Activated T-helper 17 cell treated with anti-CD3 and anti-CD28 coated beads, Interleukin-2, amount 50 U/mL, for 72 hours (primary cell): ENCODE data around the gene CDKN2D. TPM values are rescaled to one million over a fixed set of nuclear protein-coding genes. Genes with fewer than 3 reads are reported as not detected.
A peak's percentile ranks its signal among the peaks of the same experiment; 100 is the strongest.
"Not testable (repeated sequence)": the region's sequence is repeated elsewhere in the genome, so short reads cannot be mapped to it uniquely, and the experiment has no call there.

Experiments used
- ATAC-seq: fragments of 150-1000 bp; cut with Tn5 transposase; replicated peaks from 2 replicates; pipeline ENCODE4 v1.10.0; 2021; ENCODE audit warnings: mild to moderate bottlenecking, moderate library complexity
- H3K27ac Mint-ChIP-seq: one replicate; pipeline ENCODE4 v1.8.0; 2022; ENCODE audit warnings: mixed read lengths
- H3K27me3 Mint-ChIP-seq: one replicate; pipeline ENCODE4 v1.8.0; 2022; ENCODE audit warnings: mixed read lengths
- H3K36me3 Mint-ChIP-seq: one replicate; pipeline ENCODE4 v1.8.0; 2022; ENCODE audit warnings: low read depth, mild to moderate bottlenecking, mixed read lengths
- H3K4me1 Mint-ChIP-seq: one replicate; pipeline ENCODE4 v1.8.0; 2022; ENCODE audit warnings: mixed read lengths
- H3K4me3 Mint-ChIP-seq: one replicate; pipeline ENCODE4 v1.8.0; 2022; ENCODE audit warnings: mild to moderate bottlenecking, mixed read lengths
- H3K9me3 Mint-ChIP-seq: one replicate; pipeline ENCODE4 v1.8.0; 2022; ENCODE audit warnings: mixed read lengths
- total RNA-seq, 2 donors: library from RNA; stranded (reverse); gene quantifications; one replicate each; pipeline ENCODE4 v1.2.3, GENCODE V29; 2022

Gene CDKN2D
- total RNA-seq, 2 donors from 2014 or later = 21.2 to 46.6 TPM

DNA sequence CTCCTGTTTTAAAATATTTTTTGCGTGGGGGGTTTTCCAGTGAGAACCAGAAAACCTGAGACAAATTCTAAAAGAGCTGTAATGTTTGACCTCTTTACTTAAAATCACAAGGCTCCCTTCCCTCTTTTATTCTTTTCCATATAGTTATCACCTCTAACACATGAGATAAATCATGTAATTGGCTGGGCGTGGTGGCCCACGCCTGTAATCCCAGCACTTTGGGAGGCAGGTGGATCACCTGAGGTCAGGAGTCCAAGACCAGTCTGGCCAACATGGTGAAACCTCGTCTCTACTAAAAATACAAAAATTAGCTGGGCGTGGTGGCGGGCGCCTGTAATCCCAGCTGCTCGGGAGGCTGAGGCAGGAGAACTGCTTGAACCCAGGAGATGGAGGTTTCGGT lies 17.8 kb downstream of the CDKN2D start:
- not testable (repeated sequence) for H3K4me1 Mint-ChIP-seq, H3K9me3 Mint-ChIP-seq, ATAC-seq, H3K4me3 Mint-ChIP-seq, H3K27me3 Mint-ChIP-seq, H3K27ac Mint-ChIP-seq
- H3K36me3 Mint-ChIP-seq = peaks cover 86% of the 10 kb centered on the region

DNA sequence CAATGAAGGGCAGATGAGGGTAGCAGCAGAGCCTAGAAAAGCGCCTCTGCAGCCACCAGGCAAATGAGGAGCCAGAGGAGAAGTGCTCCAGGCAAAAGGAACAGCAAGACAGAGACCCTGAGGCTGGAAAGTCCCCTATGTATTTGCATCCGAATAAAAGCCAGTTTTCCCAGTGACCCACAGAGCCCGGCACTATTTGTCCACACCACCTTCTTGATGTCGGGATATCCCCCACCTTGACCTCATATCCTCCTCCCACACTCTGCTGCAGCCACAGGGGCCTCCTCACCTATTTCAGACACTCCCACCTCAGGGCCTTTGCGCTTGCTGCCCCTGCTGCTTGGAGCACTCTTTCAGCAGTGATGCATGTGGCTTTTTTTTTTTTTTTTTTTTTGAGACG lies 18.4 kb downstream of the CDKN2D start:
- Mint-ChIP-seq H3K4me1 (peaks cover 7% of the 10 kb centered on the region), H3K36me3 (peaks cover 80% of the 10 kb centered on the region), H3K9me3 (no peaks in the 10 kb centered on the region), H3K27me3 (no peaks in the 10 kb centered on the region), H3K4me3 (no peak overlapping the region), H3K27ac (no peak overlapping the region)
- ATAC-seq = no peak

- peaks cover 7% of the 10 kb centered on the region for H3K4me1 Mint-ChIP-seq
- H3K27ac Mint-ChIP-seq = no peak overlapping the region
- H3K27me3 Mint-ChIP-seq = no peaks in the 10 kb centered on the region
- ATAC-seq = no peak
- no peak overlapping the region for H3K4me3 Mint-ChIP-seq
- H3K36me3 Mint-ChIP-seq = peaks cover 80% of the 10 kb centered on the region
- H3K9me3 Mint-ChIP-seq = no peaks in the 10 kb centered on the region
These were observed 19.0 kb downstream of the CDKN2D start for GRCh38 chr19:10549733-10550132.

GRCh38 chr19:10548746-10549276 lies 20.0 kb downstream of the CDKN2D start:
- no peak overlapping the region for H3K4me3 Mint-ChIP-seq
- H3K36me3 Mint-ChIP-seq = peaks cover 75% of the 10 kb centered on the region
- ATAC-seq = no peak

GRCh38 chr19:10546817-10547216 lies 22.0 kb downstream of the CDKN2D start:
- no peak for ATAC-seq
- Mint-ChIP-seq H3K4me3 (no peak overlapping the region), H3K27ac (no peak overlapping the region), H3K9me3 (no peaks in the 10 kb centered on the region), H3K4me1 (no peaks in the 10 kb centered on the region), H3K27me3 (no peaks in the 10 kb centered on the region), H3K36me3 (peaks cover 55% of the 10 kb centered on the region)

More at GRCh38 chr19:10548746-10549276, 20.0 kb downstream of the CDKN2D start:
- no peak overlapping the region for H3K27ac Mint-ChIP-seq
- no peaks in the 10 kb centered on the region for H3K9me3 Mint-ChIP-seq
- H3K27me3 Mint-ChIP-seq = no peaks in the 10 kb centered on the region
- no peaks in the 10 kb centered on the region for H3K4me1 Mint-ChIP-seq

DNA sequence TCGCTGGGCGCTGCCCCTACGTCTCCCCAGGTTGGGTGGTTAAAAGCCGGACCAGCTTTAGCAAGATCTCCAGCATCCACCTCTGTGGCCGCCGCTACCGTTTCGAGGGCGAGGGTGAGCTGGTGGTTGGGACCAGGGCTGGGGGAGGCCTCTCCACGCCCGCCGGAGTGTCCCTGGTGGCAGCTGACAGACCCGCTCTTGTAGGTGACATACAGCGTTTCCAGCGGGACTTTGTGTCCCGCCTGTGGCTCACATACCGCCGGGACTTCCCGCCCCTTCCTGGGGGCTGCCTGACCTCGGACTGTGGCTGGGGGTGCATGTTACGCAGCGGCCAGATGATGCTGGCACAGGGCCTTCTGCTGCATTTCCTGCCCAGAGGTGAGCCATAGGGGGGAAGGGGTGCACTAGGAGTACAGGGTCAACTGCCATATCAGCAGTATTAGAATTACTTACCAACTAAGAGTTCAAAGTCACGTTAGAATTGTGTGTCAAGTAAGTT lies 24.0 kb downstream of the CDKN2D start:
- no peaks in the 10 kb centered on the region for H3K4me1 Mint-ChIP-seq
- ATAC-seq = no peak

GRCh38 chr19:10544242-10544752 lies 24.5 kb downstream of the CDKN2D start:
- peaks cover 30% of the 10 kb centered on the region for H3K36me3 Mint-ChIP-seq
- no peaks in the 10 kb centered on the region for H3K9me3 Mint-ChIP-seq
- H3K27me3 Mint-ChIP-seq = no peaks in the 10 kb centered on the region
- ATAC-seq = peak; percentile 32
- H3K4me1 Mint-ChIP-seq = no peaks in the 10 kb centered on the region
- peak overlapping the region; percentile 79 for H3K4me3 Mint-ChIP-seq
- H3K27ac Mint-ChIP-seq = peak overlapping the region; percentile 81

More for the DNA sequence above, 24.0 kb downstream of the CDKN2D start:
- Mint-ChIP-seq H3K27ac (peak overlapping the region; percentile 81), H3K27me3 (no peaks in the 10 kb centered on the region), H3K9me3 (no peaks in the 10 kb centered on the region), H3K4me3 (peak overlapping the region; percentile 79), H3K36me3 (peaks cover 35% of the 10 kb centered on the region)

- H3K4me1 Mint-ChIP-seq = no peaks in the 10 kb centered on the region
- peaks cover 23% of the 10 kb centered on the region for H3K36me3 Mint-ChIP-seq
- H3K4me3 Mint-ChIP-seq = peak within 1 kb of the TSS; percentile 79
- no peaks in the 10 kb centered on the region for H3K27me3 Mint-ChIP-seq
- no peaks in the 10 kb centered on the region for H3K9me3 Mint-ChIP-seq
- ATAC-seq = peak; percentile 90
- peak within 1 kb of the TSS; percentile 81 for H3K27ac Mint-ChIP-seq
These were observed 25.1 kb downstream of the CDKN2D start, which contains the start of gene ATG4D for GRCh38 chr19:10543420-10544241. Gene ATG4D, plus strand, starts transcription at chr19:10543904. Its CDS starts 187 bp downstream, at chr19:10544091.

- Mint-ChIP-seq H3K36me3 (peaks cover 17% of the 10 kb centered on the region), H3K27me3 (peaks cover 2% of the 10 kb centered on the region), H3K27ac (peak overlapping the region; percentile 52), H3K4me3 (peak overlapping the region; percentile 73), H3K4me1 (no peaks in the 10 kb centered on the region), H3K9me3 (no peaks in the 10 kb centered on the region)
- ATAC-seq = no peak
These were observed 25.7 kb downstream of the CDKN2D start for GRCh38 chr19:10543059-10543419.

DNA sequence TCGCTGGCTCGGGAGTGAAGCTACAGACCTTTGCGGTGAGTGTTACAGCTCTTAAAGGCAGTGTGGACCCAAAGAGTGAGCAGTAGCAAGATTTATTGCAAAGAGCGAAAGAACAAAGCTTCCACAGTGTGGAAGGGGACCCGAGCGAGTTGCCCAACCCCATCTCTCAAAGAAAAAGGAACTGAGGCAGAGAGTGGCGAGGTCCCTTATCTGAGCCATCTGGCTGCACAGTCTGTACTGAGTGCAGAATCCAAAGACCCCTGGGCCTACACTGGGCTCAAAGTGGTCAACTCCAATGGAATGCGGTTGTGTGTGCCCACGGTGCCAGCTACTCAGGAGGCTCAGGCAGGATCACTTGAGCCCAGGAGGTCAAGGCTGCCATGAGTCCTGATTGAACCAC lies 29.8 kb downstream of the CDKN2D start:
- not testable (repeated sequence) for H3K4me1 Mint-ChIP-seq, ATAC-seq, H3K9me3 Mint-ChIP-seq, H3K36me3 Mint-ChIP-seq, H3K4me3 Mint-ChIP-seq, H3K27ac Mint-ChIP-seq, H3K27me3 Mint-ChIP-seq

DNA sequence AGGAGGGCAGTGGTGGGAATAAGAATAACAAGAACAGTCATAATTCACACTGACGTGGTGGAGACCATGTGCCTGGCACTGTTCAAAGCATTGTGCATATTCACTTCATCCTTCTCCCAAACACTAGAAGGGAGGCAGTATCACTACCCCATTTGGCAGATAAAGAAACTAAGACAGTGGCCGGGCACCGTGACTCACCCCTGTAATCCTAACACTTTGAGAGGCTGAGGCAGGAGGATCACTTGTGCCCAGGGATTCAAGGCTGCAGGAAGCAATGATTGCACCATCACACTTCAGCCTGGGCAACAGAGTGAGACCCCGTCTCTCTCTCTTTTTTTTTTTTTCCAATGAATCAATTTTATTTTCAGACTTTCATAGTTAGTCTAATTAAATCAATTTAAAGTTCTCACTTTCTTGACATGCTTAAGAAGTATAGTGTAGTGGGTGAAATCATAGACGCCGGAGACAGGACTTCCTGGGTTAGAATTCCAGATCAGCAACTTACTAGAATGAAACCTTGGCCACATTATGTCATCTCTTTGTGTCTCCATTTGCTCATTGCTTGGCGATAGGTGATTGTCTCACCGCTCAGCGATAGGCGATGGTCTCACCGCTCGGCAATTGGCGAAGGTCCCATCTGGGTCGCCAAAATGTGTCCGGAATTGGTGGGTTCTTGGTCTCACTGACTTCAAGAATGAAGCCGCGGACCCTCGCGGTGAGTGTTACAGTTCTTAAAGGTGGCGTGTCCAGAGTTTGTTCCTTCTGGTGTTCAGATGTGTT lies 30.4 kb downstream of the CDKN2D start:
- Mint-ChIP-seq H3K4me3 (no peak overlapping the region), H3K36me3 (no peaks in the 10 kb centered on the region), H3K27me3 (peaks cover 8% of the 10 kb centered on the region), H3K27ac (no peak overlapping the region), H3K9me3 (no peaks in the 10 kb centered on the region), H3K4me1 (no peaks in the 10 kb centered on the region)
- ATAC-seq = no peak

- H3K4me1 Mint-ChIP-seq = no peaks in the 10 kb centered on the region
- H3K36me3 Mint-ChIP-seq = no peaks in the 10 kb centered on the region
- no peak overlapping the region for H3K4me3 Mint-ChIP-seq
- H3K9me3 Mint-ChIP-seq = no peaks in the 10 kb centered on the region
- H3K27ac Mint-ChIP-seq = no peak overlapping the region
- ATAC-seq = no peak
- peaks cover 8% of the 10 kb centered on the region for H3K27me3 Mint-ChIP-seq
These were observed 31.1 kb downstream of the CDKN2D start for GRCh38 chr19:10537668-10538067.

GRCh38 chr19:10535613-10536012 lies 33.2 kb downstream of the CDKN2D start:
- Mint-ChIP-seq H3K9me3 (no peaks in the 10 kb centered on the region), H3K36me3 (no peaks in the 10 kb centered on the region), H3K4me1 (no peaks in the 10 kb centered on the region), H3K27ac (no peak overlapping the region), H3K27me3 (peaks cover 8% of the 10 kb centered on the region), H3K4me3 (no peak overlapping the region)
- ATAC-seq = no peak

DNA sequence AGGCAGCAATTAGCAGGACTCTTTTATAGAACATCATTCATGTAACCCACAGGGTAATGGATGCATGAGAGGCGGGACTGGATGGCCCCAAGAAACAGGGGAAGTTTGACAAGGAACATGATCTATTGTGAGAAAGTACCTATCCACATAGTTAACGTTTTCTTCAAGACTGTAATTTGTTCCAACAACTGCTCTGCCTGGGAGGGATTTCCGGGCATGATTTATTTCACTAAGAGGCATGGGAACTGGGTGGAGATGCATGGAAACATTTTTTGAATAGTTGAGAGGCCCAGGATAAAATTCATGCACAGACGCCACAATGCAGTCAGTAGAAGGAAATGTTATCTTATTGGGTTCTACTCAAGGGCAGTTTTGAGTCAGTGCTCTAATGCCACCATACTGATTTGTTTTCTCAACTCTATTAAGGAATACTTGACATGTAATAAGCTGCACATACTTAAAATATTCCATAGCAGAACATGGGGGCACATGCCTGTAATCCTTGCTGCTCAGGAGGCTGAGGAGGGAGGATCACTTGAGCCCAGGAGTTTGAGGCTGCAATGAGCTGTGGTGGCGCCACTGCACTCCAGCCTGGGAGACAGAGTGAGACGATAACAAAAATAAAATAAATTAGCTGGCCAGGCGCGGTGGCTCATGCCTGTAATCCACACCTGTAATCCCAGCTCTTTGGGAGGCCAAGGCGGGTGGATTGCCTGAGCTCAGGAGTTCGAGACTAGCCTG lies 35.0 kb downstream of the CDKN2D start:
- Mint-ChIP-seq H3K4me1 (no peaks in the 10 kb centered on the region), H3K4me3 (no peak overlapping the region), H3K36me3 (no peaks in the 10 kb centered on the region)

More for the DNA sequence above, 35.0 kb downstream of the CDKN2D start:
- H3K9me3 Mint-ChIP-seq = no peaks in the 10 kb centered on the region
- no peak for ATAC-seq
- peaks cover 8% of the 10 kb centered on the region for H3K27me3 Mint-ChIP-seq
- no peak overlapping the region for H3K27ac Mint-ChIP-seq
